Activated CD8-positive, alpha-beta memory T cell treated with anti-CD3 and anti-CD28 coated beads for 36 hours (primary cell): ENCODE measurements around the gene GRM7. TPM values are rescaled to one million over a fixed set of nuclear protein-coding genes. Genes with fewer than 3 reads are reported as not detected.

ENCODE experiments used
- CTCF ChIA-PET: fragments of 350-600 bp; sonication (Branson Sonifier 250); formaldehyde crosslinking; loops from one replicate; lab custom pipeline; 2021; ENCODE audit warnings: antibody characterized with exemption; lab: Charles Lee
- POLR2A ChIA-PET: fragments of 350-600 bp; sonication (Branson Sonifier 250); formaldehyde crosslinking; loops from one replicate; lab custom pipeline; 2021; ENCODE audit warnings: antibody characterized with exemption; lab: Charles Lee
- total RNA-seq, 2 experiments: library from RNA; stranded (reverse); gene quantifications; one replicate each; pipeline ENCODE4 v1.2.3, GENCODE V29; 2021

The GRM7 gene
- total RNA-seq, 2 experiments from 2014 or later: not detected

DNA sequence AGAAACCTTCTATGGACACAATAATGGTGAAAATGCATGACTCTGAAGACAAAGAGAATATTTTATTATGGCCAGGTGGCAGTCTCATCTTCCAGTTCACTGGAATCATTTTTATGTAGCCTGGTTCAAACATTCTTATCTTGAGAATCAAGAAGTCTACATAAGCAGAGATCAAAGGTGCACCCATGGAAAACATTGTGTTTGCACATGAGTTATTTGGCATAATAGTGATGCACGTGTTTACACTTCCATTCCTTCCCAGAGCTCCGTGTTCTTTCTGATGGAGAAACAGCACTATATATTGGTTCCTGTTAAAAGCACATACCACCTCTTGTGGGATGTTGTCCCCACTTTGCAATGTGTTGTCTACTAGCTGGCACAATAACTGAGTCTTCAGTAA, 572.2 kb downstream of the GRM7 start:
- CTCF ChIA-PET: no interaction called here

DNA sequence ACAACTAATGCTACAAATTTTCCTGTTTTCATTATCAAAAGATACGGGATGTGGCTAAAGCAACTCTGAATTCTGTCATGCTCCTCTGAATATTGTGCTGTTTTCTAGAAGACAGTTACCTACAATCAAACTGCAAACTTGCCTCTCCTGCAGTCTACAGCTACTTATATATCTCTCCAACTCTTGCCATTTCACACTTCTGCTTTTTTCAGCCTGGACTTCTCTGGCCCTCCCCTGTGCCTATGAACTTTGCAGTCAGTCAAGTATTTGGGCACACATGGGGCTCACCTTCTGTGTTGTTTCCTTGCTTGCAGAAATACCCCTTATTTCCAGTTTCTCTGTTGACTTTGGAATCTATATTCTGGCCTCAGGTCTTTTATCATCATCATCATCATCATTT, 575.6 kb downstream of the GRM7 start:
- CTCF ChIA-PET: no interaction called here
- POLR2A ChIA-PET: no interaction called here

More for the DNA sequence above, 572.2 kb downstream of the GRM7 start:
- POLR2A ChIA-PET: no interaction called here

DNA sequence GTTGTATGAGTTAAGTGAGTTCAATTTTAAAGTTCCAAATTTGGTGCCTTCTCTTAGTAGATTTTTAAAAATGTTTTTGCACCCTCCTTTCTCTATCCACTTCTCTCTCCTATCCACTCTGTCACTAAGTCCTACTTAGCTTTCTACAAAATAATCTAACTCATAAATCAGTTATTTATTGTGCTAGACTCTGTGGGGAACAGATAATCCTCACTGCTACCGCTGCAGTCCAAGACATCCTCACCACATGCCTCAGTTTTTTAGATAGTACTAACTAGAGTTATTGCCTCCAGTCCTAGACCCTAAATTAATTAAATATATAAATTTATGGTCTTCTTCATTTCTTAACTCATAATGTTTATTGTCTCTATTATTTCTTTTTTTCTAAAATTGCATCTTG, 576.3 kb downstream of the GRM7 start:
- ChIA-PET CTCF (no interaction called here), POLR2A (no interaction called here)

DNA sequence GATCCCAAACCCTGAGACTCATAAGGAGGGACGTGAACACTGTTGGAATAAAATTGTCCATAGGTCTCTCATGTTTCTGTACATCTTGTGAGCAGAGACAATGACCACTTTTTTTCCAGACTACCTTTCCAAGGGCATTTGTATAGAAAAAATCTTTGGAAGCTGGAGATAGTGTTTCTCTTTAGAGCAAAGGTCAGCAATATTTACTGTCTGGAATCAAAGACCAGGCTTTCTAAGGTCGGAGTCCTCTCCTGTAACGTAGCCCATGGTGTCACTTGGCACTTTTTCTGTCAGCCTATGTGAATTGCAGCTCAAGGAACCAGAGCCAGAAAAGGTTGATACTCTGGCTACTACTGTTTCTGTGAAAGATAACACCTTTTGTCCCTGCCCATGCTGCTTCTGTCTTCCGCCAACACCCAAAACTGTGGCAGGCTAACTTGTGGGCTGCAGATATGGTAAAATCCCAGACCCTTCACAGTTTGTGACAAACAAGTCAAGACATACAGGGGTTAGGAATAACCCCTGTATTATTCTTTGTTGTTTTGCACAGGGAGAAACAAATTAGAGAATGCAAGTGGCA, 578.3 kb downstream of the GRM7 start:
- ChIA-PET POLR2A (no interaction called here), CTCF (no interaction called here)

DNA sequence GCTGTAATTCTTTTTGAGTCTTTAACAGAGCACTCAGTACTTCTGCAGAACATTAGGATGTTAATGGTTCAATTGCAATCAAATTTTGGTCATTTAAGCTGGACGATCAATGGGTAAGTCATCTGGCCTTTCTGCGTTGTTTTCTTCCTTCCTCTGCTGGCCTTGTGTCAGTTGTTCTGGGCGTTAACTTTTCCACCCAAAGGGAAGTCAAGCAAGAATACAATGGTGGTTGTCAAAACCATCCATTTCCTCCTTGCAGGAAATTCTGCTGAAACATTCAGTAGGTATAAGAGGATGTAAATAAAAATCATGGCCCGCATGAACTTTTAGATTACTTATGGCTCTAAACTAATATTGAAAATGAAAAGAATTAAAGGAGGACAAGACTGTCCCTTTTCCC, 584.0 kb downstream of the GRM7 start:
- ChIA-PET POLR2A (no interaction called here), CTCF (no interaction called here)

DNA sequence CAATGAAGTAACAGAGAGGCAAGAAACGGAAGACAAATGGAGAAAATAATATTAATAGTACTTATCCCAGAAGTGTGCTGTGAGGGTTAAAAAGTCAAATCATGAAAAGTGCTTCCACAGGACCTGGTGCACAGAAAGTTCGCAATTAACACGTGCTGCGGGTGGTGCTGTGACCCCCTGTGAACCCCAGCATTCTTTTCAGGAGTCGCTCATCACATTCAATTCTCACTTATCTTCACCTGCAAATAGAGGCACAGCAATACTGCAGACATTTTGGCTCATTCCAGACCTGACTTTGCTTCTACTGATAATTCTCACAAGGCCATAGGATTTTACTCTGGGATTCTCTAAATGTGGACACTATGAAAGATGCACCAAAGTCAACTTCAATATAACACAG, 584.4 kb downstream of the GRM7 start:
- ChIA-PET CTCF (no interaction called here), POLR2A (no interaction called here)

DNA sequence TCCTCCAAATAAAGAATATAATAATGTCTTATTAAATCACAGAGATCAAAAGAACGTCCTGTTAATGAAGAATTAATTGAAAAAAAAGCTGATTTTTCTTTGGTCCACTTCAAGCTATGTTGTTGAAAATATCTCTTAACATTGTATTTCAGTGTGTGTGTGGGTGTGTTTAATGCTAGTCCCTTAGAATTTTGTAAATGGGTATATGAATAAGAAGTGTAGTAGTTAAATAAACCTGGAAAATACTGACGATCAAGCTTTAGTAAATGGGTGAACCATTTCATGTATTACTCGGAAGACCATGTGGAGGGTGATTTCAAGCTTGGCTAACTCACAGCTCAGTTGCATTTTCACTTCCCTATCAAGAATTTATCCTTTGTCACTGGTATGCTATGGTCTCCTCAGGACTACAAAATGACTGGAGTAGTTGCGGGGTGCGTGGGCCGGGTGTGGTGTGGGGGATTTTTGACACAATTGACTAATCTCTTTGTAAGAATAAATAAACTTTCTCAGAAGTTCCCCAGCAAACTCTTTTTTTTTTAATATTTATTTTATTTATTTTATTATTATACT, 586.4 kb downstream of the GRM7 start:
- ChIA-PET POLR2A (no interaction called here), CTCF (no interaction called here)

DNA sequence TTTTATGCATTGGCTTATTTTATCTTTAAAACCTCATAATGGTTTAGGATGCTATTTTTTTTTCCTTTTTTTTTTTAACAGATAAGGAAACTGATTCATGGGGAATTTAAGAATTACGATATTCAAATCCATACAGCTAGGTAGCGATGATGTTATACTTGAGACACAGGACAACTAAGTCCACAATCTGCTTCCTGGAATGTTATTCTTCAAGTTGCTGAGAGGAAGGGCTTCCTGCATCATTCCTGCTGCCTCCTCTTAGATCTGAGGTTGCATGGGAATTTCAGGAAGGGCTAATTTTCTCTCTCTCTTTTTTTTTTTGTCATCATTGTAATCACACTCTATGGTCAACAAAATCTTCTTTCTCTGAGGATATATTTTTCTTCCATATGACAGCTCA, 595.5 kb downstream of the GRM7 start:
- ChIA-PET POLR2A (no interaction called here), CTCF (no interaction called here)

DNA sequence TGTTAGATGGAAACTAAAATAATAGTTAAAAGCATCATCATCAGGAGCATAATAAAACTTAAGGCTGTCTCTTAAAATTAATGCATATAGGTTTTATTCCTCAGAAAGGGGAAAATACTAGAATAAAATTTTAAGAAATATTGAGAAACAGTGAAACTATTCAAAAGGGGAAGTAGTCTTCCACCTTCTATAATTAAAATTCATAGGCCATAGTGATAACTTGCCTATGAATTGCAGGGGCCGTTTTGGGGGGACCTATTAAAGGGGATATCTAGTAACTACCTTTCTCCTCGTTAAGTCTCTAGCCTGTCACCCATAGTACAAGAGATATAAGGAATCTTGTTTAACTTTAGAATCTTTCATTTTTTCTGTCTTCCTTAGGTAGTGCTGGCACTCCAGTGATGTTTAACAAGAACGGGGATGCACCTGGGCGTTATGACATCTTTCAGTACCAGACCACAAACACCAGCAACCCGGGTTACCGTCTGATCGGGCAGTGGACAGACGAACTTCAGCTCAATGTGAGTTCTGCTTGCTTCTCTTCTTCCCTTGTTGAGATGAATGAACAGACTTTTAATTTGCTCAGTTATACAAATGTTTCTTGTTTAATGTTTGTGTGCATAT, 600.4 kb downstream of the GRM7 start:
- ChIA-PET POLR2A (no interaction called here), CTCF (no interaction called here)

DNA sequence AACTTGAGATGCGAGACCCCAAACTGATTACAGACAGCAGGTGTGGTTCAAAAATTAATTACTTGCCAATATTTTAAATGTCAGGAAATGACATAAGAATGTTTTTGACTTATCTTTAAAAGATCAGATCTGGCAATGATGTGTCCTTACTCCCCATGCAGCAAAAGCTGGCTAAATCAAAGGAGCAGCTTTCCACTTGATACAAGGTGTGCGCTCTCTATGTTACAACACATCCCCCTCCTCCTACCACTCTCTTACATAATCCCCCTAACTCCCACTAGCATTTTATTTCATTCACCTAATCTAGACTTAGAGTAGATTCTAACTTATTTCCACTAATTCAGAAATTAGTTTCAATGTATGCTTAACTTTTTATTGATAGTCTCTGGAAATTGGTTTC, 609.0 kb downstream of the GRM7 start:
- ChIA-PET POLR2A (no interaction called here), CTCF (no interaction called here)

DNA sequence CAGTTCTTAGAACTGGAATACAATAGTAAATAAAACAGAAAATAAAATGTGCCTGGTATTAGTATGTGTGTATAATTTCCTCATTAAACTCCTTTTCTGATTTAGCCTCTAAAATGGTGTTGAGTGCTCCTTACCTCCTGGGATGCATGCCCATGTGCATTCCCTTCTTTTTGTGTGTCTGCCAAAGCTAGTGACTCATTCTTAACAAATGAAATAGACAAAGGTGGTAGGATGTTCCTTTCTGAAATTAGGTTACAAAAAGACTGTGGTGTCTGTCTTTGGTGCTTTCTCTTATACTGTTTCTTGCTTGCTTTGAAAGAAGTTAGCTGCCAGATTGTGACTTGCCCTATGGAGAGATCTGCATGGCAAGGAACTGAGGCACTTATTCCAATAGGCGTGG, 623.7 kb downstream of the GRM7 start:
- CTCF ChIA-PET: no interaction called here
- POLR2A ChIA-PET: no interaction called here

DNA sequence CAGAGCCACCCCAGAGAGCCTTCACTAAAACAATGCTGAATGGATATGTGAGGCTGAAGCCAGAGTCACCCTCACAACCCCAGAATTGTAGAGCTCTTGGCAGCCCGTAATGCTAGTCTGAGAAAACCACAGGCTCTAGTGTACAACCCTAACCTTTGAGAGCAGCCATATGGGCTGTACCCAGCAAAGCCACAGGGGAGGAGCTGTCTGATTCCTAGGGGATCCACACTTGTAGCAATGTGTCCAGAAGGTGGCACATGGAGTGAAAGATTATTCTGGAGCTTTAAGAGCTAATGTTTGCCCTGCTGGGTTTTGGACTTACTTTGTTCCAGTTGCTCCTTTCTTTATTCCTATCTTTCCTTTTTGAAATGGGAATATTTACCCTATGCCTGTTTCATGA, 626.8 kb downstream of the GRM7 start:
- ChIA-PET POLR2A (no interaction called here), CTCF (no interaction called here)

DNA sequence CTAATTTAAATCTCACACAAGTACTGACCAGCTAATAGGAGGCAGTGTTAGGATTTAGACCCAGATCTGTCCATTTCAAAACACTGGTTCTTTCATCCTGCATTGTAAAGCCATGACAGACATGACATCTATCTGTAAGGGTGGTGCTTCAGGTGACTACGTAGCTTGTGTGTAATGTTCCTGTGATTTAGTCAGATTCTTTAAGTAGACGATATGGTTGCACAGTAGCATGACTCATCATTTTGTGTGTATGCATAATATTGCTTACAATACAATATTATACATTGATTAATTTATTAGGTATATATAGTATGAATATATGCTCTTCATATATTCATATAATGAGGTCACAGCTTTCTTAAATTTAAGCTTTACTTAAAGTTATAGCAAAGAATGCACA, 628.5 kb downstream of the GRM7 start:
- ChIA-PET POLR2A (no interaction called here), CTCF (no interaction called here)

DNA sequence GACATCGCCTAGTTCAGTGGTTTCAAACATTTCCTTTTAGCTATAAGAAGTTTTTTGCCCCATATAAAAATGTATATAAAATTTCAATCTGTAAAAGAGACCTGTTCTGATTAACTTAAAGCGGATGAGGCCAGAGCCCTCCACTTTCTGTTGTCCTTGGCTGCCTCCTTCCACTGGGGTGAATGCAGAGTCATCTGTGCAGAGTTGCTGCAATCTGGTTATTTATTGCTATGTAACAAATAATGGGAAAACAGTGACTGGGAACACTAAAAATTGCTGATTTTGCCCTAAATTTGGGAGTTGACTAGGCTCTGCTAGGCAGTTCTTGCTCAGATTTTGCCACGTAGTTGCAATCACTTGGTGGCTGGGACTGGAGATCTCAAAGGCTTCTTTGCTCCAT, 637.8 kb downstream of the GRM7 start:
- CTCF ChIA-PET: no interaction called here
- POLR2A ChIA-PET: no interaction called here

DNA sequence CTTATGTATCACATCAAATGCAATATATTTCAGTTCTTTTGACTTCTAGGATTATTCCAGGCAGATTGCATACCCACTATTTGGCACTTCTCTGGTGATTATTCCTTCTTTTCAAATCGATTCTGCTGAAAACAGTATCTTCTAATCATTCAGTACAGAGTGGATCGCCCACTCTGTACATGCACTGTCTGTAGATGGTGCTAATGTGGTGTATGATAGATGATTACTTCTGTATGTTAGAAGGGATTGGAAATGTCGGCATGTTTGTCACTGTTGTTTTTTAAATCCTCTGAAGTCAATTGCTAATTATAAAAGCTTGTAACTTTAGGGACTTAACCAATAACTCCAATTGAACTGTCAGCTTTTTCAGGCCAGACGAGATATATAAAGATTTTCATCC, 642.5 kb downstream of the GRM7 start:
- CTCF ChIA-PET: no interaction called here
- POLR2A ChIA-PET: no interaction called here

DNA sequence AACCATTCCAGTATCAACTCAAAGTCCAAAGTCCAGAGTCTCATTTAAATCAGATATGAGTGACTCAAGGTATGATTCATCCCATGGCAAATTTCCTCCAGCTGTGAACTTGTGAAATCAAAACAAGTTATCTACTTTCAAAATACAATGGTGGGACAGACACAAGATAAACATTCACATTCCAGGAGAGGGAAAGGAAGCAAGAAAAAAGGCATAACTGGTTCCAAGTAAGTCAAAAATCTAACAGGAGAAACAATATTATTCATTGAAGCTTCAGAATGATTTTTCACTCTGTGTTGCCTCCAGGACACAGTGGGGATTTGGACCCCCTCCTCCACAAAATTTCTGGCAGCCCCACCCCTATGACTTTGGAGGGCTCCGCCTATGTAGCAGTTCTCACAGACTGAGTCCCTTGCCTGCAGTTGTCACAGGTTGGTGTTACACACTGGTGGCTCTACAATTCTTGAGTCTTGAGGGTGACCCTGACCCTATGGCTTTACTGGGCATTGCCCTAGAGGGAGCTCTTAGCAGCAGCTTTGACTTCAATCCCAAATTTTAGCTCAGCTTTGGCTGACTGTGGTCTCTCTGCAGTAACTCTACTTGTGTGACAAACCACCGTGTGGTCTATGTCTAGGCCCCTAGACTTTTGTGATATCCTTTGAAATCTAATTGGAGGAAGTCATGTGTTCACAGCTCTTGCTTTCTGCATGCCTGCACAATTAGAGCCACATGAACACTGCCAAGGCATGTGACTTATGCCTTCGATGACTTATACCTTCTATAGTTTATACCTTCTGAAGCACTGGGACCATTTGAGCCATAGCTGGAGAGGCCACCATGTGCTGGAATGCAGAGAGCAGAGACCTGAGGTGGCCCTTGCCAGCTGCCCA, 644.2 kb downstream of the GRM7 start:
- CTCF ChIA-PET: no interaction called here
- POLR2A ChIA-PET: no interaction called here

DNA sequence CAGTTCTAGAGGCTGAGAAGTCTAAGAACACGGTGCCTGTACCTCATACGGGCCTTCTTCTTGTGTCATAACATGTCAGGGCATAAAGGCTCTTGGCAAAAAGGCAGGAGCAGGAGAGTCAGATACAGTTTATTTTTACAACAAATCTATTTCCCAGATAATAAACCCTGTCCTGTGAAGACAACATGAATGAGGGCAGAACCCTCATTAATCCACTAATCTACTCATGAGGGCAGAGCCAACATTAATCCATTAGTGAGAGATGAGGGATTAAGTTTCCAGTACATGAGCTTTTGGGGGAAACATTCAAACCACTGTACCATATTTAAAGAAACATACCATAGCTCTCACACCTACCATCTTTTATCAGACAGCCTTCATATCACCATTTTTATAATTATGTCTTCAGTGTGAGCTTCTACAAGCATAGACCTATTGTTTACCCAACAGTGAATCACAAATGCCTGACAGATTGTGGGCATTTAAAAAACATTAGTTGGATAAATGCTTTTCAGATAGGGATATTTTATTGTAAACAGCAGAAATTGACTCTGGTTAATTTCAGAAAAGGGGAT, 645.8 kb downstream of the GRM7 start:
- ChIA-PET CTCF (no interaction called here), POLR2A (no interaction called here)

DNA sequence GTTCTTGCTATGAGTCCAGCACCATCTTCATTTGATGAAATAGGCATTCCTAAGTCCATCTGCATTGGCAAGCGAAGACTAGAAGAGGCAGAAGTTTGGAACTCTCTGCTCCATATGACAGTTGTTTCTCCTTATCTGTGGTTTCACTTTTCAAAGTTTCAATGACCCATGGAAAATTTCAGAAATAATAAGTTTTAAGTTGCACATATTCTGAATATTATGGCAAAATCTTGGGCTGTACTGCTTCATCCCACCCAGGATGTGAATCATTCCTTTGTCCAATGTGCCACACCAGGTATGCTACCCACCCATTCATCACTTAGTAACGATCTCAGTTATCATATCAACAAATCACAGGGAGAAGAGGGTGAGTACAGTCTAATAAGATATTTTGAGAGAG, 647.9 kb downstream of the GRM7 start:
- POLR2A ChIA-PET: no interaction called here
- CTCF ChIA-PET: no interaction called here

DNA sequence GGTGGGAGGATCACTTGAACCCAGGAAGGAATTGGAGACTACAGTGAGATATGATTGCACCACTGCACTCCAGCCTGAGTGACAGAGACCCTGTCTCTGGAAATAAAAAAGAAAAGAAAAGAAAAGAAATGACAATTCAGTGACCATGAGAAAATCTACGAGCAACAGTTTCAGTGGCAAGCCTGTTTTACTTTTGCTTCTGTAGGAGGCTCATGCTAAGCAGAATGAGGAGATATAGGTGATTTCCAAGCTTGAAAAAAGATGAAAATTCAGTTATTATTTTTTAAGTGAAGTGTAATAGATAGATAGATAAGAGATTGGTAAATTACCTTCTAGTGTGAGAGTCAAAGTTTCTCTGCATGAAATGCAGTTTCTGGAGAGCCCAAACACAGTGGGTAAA, 651.1 kb downstream of the GRM7 start:
- POLR2A ChIA-PET: no interaction called here
- CTCF ChIA-PET: no interaction called here

DNA sequence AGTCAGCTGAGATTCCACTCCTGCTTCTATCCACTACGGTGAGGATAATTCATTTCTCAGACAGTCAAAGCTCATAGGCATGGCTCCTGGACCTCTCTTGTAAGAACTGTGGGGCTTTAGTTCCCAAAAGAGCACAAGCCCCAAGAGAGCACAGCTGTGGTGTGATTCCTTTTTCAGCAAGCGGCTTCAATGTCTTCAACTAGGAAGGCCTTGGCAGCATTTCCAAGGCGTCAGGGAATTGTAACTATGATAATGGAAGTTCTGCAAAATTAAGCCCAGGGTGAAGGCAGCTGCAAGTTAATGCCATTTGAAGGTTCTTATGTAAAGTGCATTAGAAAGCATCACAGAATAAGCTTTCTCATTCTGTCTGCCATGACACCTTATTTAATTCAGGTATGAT, 657.1 kb downstream of the GRM7 start:
- POLR2A ChIA-PET: no interaction called here

More for the DNA sequence above, 657.1 kb downstream of the GRM7 start:
- CTCF ChIA-PET: no interaction called here
